T follicular helper cell (primary cell): ENCODE results near the gene RAB3IP.
"Not testable (repeated sequence)": the region's sequence is repeated elsewhere in the genome, so short reads cannot be mapped to it uniquely, and the experiment has no call there.

Experiments
- DNase-seq: peaks from one replicate; pipeline ENCODE4 v3.0.0-alpha.2; 2020; ENCODE audit warnings: low read depth

Gene RAB3IP

DNA sequence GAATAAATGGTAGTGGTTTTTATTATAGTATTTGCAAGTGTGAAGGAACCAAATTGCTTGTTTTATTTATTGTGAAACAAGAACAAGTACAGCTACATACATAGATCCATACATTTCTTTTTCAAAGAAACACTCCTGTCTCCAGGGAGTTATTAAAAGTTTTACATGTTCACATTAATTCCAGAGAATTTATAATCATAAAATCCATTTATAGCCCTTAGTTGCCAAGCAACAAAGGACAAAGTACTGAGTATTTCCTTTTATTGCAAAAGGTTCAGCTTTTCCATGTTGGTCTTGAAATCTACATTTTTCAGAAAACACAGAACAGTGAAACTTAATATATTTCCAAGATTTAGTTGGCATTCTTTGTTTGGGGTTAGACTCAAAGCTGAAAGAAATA is 95.9 kb downstream of the RAB3IP start:
- DNase-seq = no peak

DNA sequence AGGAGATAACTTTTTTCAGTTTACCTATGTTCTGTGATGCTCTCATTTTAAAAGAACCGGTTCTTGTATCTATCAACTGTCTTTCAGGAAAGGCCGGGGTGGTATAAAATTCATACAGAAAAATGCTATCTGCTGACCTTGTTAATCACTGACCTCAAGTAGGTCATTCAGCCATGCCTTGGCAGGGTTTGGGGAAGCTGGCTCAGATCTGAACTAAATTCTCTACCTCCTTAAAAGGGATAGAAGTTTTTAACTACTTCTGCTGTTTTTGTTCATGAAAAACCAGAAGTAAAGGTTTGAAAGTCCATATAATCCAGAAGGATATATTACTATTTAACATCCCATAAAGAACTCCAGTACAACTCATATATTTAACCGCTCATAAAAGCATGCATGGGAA is 96.4 kb downstream of the RAB3IP start:
- no peak for DNase-seq

DNA sequence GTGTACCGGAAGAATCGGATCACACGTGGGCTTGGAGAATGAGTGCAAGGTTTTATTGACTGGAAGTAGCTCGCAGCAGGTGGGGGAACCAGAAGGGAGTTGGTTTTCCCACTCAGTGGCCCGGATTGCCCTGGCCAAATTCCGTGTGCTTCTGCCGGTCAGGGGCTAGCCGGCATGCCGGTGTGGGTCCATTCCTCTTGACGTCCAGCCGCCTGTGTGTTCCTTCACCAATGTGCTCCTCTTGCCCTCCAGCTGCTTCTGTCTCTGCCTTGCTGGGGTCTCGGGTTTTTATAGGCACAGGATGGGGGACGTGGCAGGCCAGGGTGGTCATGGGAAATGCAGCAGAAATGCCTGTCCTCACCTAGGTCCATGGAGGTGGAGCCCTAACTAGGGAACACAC is 97.4 kb downstream of the RAB3IP start:
- no peak for DNase-seq

DNA sequence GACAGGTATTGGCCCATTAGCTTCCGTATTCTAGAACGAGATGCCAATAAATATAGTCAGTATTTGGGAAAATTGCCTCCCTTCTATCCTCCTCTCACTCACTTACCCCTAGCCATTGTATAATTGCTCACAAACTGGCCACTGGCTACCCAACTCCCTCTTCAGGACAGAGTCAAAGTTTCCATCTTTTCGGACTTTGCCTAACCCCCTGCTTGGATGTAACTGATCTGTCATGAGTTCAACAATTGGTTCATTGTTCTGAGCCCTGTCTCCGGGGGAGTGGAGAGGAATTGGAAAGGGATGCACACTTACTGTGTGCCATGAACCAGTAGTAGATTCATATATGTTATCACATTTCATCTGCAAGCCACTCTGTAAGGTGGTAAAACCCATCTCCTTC is 98.5 kb downstream of the RAB3IP start:
- DNase-seq = no peak

DNA sequence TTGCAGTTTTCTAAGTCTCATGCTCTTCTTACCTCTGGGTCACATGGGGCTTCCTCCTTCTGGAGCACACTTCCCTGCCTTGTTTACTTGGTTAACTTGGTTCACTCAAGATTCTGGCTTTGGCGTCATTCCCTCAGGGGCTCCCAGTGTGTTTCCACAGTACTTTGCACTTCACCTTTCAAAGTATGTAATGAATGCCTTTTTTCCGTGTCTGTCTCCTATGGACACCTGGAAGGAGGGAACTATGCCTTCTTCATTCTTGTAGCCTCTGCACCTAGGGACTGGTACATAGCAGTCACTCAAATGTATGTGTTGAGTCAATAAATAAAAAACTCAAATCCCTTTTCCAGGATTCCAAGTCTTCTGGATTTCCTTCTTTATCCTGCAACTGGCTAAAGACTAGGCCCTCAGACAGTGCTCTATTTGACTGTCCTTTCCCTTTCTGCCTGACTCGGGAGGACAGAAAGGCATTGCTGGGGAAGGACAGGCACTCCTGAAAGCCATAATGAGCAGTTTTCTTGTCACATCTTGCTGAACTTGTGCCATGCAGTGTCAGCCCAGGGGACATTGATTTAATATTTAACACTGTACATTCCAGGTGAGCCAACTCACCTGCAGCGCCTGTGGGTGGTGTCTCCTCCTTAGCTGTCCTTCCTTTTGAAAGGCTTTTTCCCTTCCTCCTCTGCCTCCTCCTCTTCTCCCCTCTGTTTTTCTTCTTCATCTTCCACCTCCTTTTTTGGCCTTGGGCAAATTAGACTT is 99.2 kb downstream of the RAB3IP start:
- DNase-seq = no peak

DNA sequence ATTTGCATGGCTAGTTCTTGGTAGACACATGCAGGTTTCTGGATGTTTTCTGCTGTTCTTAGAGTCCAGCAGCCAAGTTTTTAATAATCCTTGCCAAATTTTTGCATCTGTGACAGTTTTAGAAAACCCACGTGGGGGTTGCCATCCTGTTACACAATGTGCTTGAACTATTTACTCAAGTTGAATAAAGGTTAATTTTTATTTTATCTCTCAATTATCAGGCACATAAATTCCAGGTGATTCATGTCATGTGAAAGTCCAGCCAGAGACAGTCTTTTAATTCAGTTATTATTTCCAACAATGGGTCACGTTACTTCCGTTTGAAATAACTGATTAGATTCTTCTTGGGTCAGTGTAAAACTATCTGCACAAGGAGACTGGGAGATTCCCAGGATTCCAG is 102.1 kb downstream of the RAB3IP start:
- DNase-seq = no peak

DNA sequence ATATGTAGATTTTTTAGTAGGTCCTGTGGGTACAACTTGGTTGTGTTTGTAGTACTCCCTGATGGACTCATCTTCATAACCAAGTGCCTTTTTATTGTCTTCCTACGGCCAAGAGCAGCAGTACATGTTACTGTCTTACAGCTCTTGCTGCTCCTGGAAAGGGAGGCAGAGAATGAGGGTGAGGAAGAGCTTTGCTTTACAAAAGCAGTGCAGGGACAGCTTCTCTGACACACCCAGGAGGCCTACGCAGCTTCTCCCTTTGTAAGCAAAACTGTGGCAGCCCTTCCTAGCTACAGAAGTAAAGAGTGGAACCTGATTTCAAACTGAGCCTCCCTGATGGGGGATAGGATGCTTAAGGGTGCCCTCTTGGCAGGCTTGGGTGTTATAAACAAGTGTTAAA is 104.9 kb downstream of the RAB3IP start:
- no peak for DNase-seq

DNA sequence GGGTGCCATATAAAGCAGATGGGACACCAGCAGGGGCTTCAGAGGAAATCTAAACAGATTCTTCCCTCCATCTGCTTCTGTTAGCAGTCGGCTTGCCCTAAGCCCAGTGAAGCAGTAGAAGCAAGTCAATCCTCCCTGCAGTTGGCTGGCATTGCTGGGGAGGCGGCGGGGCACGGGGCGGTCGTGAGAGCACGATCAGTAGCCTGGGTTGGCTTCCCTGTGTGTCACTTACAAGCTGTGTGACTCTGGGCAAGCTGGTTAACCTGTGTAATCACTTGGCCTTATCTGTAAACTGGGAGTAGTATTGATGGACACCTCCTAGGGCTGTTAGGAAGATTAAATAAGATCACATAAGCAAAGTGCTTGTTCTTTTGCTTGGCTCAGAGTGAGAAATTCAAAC is 105.8 kb downstream of the RAB3IP start:
- no peak for DNase-seq

DNA sequence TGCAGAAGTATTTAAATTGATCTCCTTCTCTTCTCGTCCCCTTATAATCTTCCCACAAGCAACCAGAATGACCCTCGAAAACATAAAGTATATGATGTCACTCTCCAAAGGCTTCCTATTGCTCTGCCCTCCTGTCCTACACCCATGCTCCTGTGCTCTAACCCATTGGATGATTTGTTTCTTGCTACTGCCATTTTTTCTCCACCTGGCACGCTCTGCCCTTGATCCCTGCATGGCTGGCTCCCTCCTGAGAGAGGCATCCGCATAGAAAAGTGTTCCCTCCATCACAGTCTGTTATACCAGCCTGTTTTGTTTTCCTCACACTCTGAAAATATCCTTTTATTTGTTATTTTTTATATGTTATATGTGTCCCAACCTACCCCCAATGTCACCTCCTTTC is 106.2 kb downstream of the RAB3IP start:
- no peak for DNase-seq

DNA sequence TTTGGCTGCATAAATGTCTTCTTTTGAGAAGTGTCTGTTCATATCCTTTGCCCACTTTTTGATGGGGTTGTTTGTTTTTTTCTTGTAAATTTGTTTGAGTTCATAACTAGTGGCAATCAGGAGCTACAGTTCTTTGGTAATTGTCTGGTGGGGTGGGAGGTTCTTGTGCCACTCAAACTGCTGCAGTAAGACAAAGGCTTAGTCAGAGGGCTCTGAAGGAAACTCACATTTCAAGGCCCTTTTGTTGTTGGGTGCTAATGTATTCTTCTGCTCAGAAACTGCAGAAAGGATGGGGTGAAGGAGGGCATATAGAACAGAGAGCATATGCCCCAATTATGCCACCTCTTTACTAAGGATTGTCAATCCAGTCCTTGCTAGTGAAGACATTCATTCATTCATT is 108.3 kb downstream of the RAB3IP start:
- no peak for DNase-seq

DNA sequence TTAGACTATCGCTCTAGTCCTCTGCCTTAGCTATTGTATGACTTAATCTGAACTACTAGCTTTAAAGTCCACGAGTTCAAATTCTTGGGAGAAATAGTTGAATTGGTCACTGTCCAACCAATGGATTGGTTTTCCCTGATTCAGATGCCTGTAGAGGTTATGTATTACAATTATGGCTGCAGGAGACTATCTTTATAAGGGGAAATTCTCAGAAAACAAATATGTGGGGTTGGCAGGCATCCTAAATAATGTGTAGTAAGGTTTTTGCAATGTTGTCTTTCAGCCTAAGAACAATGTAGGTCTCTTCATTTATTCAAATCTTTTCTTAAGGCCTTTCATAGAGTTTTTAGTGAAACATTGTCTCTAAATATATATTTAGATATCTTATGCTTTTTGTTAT is 113.3 kb downstream of the RAB3IP start:
- DNase-seq = no peak

DNA sequence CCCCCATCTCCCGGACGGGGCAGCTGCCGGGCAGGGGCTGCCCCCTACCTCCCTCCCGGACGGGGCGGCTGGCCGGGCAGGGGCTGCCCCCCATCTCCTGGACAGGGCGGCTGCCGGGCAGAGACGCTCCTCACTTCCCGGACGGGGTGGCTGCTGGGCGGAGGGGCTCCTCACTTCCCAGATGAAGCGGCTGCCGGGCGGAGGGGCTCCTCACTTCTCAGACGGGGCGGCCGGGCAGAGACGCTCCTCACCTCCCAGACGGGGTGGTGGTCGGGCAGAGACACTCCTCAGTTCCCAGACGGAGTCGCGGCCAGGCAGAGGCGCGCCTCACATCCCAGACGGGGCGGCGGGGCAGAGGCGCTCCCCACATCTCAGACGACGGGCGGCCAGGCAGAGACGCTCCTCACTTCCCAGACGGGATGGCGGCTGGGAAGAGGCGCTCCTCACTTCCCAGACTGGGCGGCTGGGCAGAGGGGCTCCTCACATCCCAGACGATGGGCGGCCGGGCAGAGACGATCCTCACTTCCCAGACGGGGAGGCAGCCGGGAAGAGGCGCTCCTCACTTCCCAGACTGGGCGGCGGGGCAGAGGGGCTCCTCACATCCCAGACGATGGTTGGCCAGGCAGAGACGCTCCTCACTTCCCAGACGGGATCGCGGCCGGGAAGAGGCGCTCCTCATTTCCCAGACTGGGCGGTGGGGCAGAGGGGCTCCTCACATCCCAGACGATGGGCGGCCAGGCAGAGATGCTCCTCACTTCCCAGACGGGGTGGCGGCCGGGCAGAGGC is 114.7 kb downstream of the RAB3IP start:
- not testable (repeated sequence) for DNase-seq

DNA sequence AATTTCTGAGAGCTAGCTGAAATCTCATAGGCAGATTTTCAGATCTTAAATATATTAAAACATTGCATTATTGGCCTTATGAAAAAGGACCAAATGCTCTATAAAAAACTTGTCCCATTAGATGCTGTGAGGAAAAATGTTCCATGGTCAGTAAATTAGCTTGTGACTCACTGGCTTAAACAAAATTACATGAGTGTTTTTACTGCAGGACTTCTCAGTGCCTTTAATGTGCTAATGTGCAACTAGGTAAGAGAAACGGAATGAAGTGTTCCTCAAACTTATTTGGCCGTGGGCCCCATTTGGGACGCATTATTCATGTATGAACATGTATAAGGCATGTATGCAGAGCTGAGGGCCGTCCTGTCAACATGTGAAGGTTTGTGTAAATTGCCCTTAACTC is 128.0 kb downstream of the RAB3IP start:
- no peak for DNase-seq

DNA sequence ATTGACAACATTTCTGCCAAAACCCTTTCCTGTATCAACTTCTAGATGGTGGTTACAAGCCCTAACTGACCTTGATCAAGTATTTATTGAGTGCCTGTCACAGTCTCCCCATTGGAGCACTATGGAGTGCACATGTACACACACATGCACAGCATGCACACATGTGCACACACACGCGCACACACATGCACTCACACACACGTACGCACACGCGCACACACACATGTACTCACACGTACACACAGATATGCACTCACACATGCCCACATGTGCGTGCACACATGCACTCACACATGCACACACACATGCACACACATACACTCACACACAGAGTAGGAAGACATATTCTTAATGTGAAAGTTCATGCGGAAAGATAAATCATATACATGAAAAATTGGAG is 130.0 kb downstream of the RAB3IP start:
- no peak for DNase-seq

DNA sequence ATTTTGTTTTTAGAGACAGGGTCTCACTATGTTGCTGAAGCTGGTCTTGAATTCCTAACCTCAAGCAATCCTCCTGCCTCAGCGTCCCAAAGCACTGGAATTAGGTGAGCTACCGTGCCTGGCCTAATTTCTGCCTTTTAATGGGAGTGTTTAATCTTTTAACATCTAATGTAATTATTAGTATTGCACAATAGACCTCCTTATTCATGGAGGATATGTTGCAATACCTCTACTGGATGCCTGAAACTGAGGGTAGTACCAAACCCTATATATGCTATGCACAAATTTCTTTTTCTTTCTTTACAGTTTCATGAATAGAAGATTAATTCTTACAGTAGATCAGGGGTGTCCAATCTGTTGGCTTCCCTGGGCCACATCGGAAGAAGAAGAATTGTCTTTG is 134.1 kb downstream of the RAB3IP start:
- no peak for DNase-seq
